NT2/D1 (cell line): ENCODE results near the gene ZNF593.

ENCODE experiments used
- YY1 ChIP-seq: IDR thresholded peaks from 2 replicates; pipeline ENCODE4 v1.6.1; 2011; ENCODE audit not compliant: insufficient read length, insufficient read depth
- ZNF274 ChIP-seq: IDR thresholded peaks from 2 replicates; pipeline ENCODE4 v1.6.1; 2011; ENCODE audit warnings: mild to moderate bottlenecking, low read depth, low read length

DNA sequence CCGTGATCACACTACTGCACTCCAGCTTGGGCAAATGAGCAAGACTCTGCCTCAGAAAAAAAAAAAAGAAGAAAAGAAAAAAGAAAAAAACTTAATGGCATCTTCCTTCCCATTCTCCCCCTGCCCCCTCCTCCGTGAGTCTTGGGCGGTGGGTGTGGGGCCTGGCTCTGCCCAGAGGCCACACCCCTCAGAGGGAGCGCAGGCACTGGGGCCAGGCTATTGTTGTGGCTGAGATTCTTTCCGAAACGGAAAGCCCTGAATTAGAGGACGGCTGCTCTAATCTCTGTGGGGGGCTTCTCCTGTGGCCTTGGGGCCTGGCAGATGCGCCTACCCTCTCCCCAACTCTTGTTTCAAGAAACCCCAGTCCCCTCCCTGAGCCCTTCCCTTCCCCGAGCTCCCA is 15.0 kb upstream of the ZNF593 start:
- TF ChIP-seq ZNF274: no peak
- TF ChIP-seq YY1: no peak
